ENCODE data around the gene THBS2. TPM values are rescaled to one million over a fixed set of nuclear protein-coding genes. Genes with fewer than 3 reads are reported as not detected.
A peak's percentile ranks its signal among the peaks of the same experiment; 100 is the strongest.

The THBS2 gene
- total RNA-seq (ENCODE audit: low replicate concordance): 0.09 and 0.13 TPM in 2 replicates

DNA sequence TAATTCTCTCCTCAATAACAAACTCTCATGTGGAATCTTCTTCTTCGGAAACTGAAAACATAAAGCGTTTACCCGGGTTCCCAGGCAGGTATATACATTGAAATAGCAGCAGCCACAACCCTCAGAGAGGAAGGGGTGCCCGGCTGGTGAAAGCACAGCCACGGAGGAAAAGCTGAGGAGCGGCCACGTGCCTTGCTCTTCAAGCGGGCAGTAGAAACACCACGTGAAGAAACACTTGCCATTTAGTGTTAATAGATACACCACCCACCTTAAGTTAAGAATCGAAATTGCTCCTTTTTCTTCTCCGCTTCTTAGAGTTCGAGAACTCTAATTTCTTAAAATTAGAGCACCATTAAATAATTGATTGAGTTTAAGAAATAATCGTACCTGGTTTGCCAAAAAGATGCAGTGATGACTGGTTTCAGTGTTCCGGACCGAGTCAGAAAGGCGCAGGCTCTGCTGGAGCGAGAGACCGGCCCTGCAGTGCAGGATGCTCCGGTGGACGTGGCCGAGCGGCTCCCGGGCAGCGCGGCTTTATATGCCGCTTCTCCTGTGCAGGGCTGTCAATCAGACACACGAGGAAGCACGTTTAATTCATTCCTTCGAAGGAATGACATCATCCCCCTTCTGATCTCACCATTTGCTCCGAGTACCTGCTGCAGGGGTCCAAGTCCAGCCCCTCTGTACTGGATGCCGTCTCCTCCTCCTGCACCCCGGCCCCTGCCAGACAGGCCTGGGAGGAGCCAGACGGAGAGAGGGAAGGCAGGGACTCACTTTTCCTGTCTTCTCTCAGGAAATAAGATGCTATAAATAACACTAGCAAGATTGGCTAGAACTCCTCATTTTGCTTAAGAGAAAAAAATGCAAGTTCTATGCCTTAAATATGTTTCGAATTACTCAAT lies at the start of gene THBS2:
Gene THBS2 (minus strand): TSS at position 510 of the 902 bp plus-strand sequence. CDS start 3,062 bp downstream, outside the sequence.
- peaks cover 34% of the 10 kb centered on the region for H3K4me1 Mint-ChIP-seq
- Histone ChIP-seq H2AFZ (replicated peaks) (peak within 1 kb of the TSS; percentile 75), H3F3A (ENCODE audit: low read depth) (peaks cover 18% of the 10 kb centered on the region), H3K4me2 (peak within 1 kb of the TSS; percentile 77), H3K79me2 (ENCODE audit: low read depth) (no peaks in the 10 kb centered on the region), H3K27me3 (peaks cover 50% of the 10 kb centered on the region), H4K20me1 (ENCODE audit: low read depth) (peaks cover 6% of the 10 kb centered on the region), H3K9me3 (ENCODE audit: low read depth) (no peaks in the 10 kb centered on the region), H3K27ac (no peak within 1 kb of the TSS), H3K4me3 (peak within 1 kb of the TSS; percentile 32), H3K9ac (no peak within 1 kb of the TSS), H3K36me3 (no peaks in the 10 kb centered on the region), H3K4me1 (peaks cover 25% of the 10 kb centered on the region)
- H3K4me3 Mint-ChIP-seq: peak within 1 kb of the TSS; percentile 83
- H3K9me3 Mint-ChIP-seq: peaks cover 11% of the 10 kb centered on the region
- peaks cover 22% of the 10 kb centered on the region for H3K27me3 Mint-ChIP-seq (ENCODE audit: insufficient read depth, low read depth)
- H3K27ac Mint-ChIP-seq: no peak within 1 kb of the TSS
- peaks cover 2% of the 10 kb centered on the region for H3K36me3 Mint-ChIP-seq
- TF ChIP-seq, protein P1, sequence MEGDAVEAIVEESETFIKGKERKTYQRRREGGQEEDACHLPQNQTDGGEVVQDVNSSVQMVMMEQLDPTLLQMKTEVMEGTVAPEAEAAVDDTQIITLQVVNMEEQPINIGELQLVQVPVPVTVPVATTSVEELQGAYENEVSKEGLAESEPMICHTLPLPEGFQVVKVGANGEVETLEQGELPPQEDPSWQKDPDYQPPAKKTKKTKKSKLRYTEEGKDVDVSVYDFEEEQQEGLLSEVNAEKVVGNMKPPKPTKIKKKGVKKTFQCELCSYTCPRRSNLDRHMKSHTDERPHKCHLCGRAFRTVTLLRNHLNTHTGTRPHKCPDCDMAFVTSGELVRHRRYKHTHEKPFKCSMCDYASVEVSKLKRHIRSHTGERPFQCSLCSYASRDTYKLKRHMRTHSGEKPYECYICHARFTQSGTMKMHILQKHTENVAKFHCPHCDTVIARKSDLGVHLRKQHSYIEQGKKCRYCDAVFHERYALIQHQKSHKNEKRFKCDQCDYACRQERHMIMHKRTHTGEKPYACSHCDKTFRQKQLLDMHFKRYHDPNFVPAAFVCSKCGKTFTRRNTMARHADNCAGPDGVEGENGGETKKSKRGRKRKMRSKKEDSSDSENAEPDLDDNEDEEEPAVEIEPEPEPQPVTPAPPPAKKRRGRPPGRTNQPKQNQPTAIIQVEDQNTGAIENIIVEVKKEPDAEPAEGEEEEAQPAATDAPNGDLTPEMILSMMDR (IDR thresholded peaks at IDR 0.05): no peak
- peak; percentile 64 for TF ChIP-seq EZH2 (IDR thresholded peaks at IDR 0.05)
- TF ChIP-seq EZH2phosphoT487 (IDR thresholded peaks at IDR 0.05): no peak
- DNase-seq (ENCODE audit: low spot score): peak; percentile 65

DNA sequence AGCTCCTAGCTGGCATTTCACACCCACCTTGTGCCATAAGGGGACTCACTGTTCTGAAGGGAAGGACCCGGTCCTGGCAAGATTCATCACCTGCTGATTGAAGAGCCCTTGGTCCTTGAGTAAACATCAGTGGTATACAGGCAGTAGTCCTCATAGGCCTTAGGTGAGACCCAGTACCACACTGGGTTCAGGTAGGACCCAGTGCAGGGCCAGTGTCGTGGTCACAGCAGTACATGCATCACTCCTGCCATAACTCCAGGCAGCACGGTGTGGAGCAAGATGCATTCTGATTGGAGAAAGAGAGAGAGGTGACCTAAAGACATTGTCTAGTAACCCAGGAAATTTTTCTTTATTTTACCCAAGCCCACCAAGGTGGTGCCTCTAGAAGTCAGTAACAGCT lies 49.1 kb upstream of the THBS2 start:
- peaks cover 25% of the 10 kb centered on the region for H3K9me3 Mint-ChIP-seq
- H3K4me1 Mint-ChIP-seq: no peaks in the 10 kb centered on the region
- Histone ChIP-seq H2AFZ (replicated peaks) (no peak overlapping the region), H4K20me1 (ENCODE audit: low read depth) (no peaks in the 10 kb centered on the region), H3K36me3 (no peaks in the 10 kb centered on the region), H3K4me2 (no peak overlapping the region), H3K27me3 (no peaks in the 10 kb centered on the region), H3K27ac (no peak overlapping the region), H3K79me2 (ENCODE audit: low read depth) (no peaks in the 10 kb centered on the region), H3K9ac (no peak overlapping the region), H3K4me3 (no peak overlapping the region), H3K9me3 (ENCODE audit: low read depth) (no peaks in the 10 kb centered on the region), H3K4me1 (no peaks in the 10 kb centered on the region), H3F3A (ENCODE audit: low read depth) (no peaks in the 10 kb centered on the region)
- no peak for DNase-seq (ENCODE audit: low spot score)
- no peak overlapping the region for H3K27ac Mint-ChIP-seq
- no peaks in the 10 kb centered on the region for H3K36me3 Mint-ChIP-seq
- no peaks in the 10 kb centered on the region for H3K27me3 Mint-ChIP-seq (ENCODE audit: insufficient read depth, low read depth)
- no peak for TF ChIP-seq EZH2 (IDR thresholded peaks at IDR 0.05)
- TF ChIP-seq EZH2phosphoT487 (IDR thresholded peaks at IDR 0.05): no peak
- TF ChIP-seq, protein P1 (IDR thresholded peaks at IDR 0.05): no peak
- no peak overlapping the region for H3K4me3 Mint-ChIP-seq

DNA sequence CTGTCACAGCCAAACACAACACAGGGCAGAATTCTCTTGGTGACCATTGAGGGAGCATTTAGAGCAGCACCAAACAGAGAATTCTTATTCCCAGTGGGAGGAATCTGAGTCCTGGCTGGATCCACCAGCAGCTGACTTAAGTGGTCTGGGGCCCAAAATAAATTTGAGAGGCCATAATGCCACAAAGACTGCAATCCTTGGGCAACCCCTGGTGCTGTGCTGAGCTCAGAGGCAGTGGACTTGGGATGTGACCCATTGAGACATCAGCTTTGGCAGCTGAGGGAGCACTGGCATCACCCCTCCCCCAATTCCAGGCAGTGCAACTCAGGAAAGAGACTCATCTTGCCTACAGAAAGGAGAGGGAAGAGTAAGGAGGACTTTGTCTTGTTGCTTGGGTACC lies 48.6 kb upstream of the THBS2 start:
- H3K4me3 Mint-ChIP-seq: no peak overlapping the region
- DNase-seq (ENCODE audit: low spot score): no peak
- no peak overlapping the region for H3K4me2 ChIP-seq
- TF ChIP-seq, protein P1 (IDR thresholded peaks at IDR 0.05): no peak
- TF ChIP-seq EZH2phosphoT487 (IDR thresholded peaks at IDR 0.05): no peak
- no peak for TF ChIP-seq EZH2 (IDR thresholded peaks at IDR 0.05)
- peaks cover 23% of the 10 kb centered on the region for H3K9me3 Mint-ChIP-seq
- H3K79me2 ChIP-seq (ENCODE audit: low read depth): no peaks in the 10 kb centered on the region
- no peak overlapping the region for H3K27ac Mint-ChIP-seq
- no peaks in the 10 kb centered on the region for H3F3A ChIP-seq (ENCODE audit: low read depth)
- no peaks in the 10 kb centered on the region for H3K27me3 Mint-ChIP-seq (ENCODE audit: insufficient read depth, low read depth)
- H3K9me3 ChIP-seq (ENCODE audit: low read depth): no peaks in the 10 kb centered on the region
- no peaks in the 10 kb centered on the region for H3K4me1 Mint-ChIP-seq
- H3K27ac ChIP-seq: no peak overlapping the region
- H3K36me3 ChIP-seq: no peaks in the 10 kb centered on the region
- no peak overlapping the region for H3K4me3 ChIP-seq
- no peaks in the 10 kb centered on the region for H4K20me1 ChIP-seq (ENCODE audit: low read depth)
- no peak overlapping the region for H3K9ac ChIP-seq
- H3K36me3 Mint-ChIP-seq: no peaks in the 10 kb centered on the region
- no peaks in the 10 kb centered on the region for H3K4me1 ChIP-seq
- H2AFZ ChIP-seq (replicated peaks): no peak overlapping the region
- no peaks in the 10 kb centered on the region for H3K27me3 ChIP-seq
